Measurements from ENCODE around the gene GDF2. TPM values are rescaled to one million over a fixed set of nuclear protein-coding genes. Genes with fewer than 3 reads are reported as not detected.

Gene GDF2
- not detected for polyA plus RNA-seq (2013, experiment 1 of 2)
- polyA plus RNA-seq (2013, experiment 2 of 2), result not detected

GRCh38 chr10:47322300-47323061, at the start of gene GDF2:
TSS of gene GDF2 (plus strand) at chr10:47322454. CDS start at chr10:47322669, 215 bp downstream.
- H3K36me3 ChIP-seq (ENCODE audit: insufficient read depth, low read length), result no peaks in the 10 kb centered on the region
- H3K27me3 ChIP-seq (ENCODE audit: insufficient read depth, low read length), result no peaks in the 10 kb centered on the region; the same call in 1 of the 2 replicates
- H3K27ac ChIP-seq (ENCODE audit: low read depth, low read length), result no peak within 1 kb of the TSS
- no peaks in the 10 kb centered on the region for H3K9me3 ChIP-seq (ENCODE audit: insufficient read depth, low read depth, low read length)
- no peak within 1 kb of the TSS for H3K9ac ChIP-seq (ENCODE audit: low read depth, low read length)
- H3K4me1 ChIP-seq (ENCODE audit: insufficient read depth, low read length), result no peaks in the 10 kb centered on the region
- WGBS, result 94% methylated on average over 35 of the region's 35 CpGs
- no peak within 1 kb of the TSS for H3K4me3 ChIP-seq (ENCODE audit: low read length)

GRCh38 chr10:47276071-47276470, 46.2 kb upstream of the GDF2 start:
- Histone ChIP-seq H3K27ac (ENCODE audit: low read depth, low read length) (no peak overlapping the region), H3K4me1 (ENCODE audit: insufficient read depth, low read length) (no peaks in the 10 kb centered on the region), H3K4me3 (ENCODE audit: low read length) (no peak overlapping the region), H3K9ac (ENCODE audit: low read depth, low read length) (no peak overlapping the region), H3K27me3 (ENCODE audit: insufficient read depth, low read length) (no peaks in the 10 kb centered on the region), H3K36me3 (ENCODE audit: insufficient read depth, low read length) (no peaks in the 10 kb centered on the region), H3K9me3 (ENCODE audit: insufficient read depth, low read depth, low read length) (peaks cover 4% of the 10 kb centered on the region; the same call in 1 of the 2 replicates)
- 95% methylated on average over 2 of the region's 2 CpGs for WGBS

- Histone ChIP-seq H3K4me3 (ENCODE audit: low read length) (no peak overlapping the region), H3K9me3 (ENCODE audit: insufficient read depth, low read depth, low read length) (peaks cover 4% of the 10 kb centered on the region; the same call in 1 of the 2 replicates), H3K9ac (ENCODE audit: low read depth, low read length) (no peak overlapping the region), H3K27ac (ENCODE audit: low read depth, low read length) (no peak overlapping the region), H3K27me3 (ENCODE audit: insufficient read depth, low read length) (no peaks in the 10 kb centered on the region), H3K36me3 (ENCODE audit: insufficient read depth, low read length) (no peaks in the 10 kb centered on the region), H3K4me1 (ENCODE audit: insufficient read depth, low read length) (no peaks in the 10 kb centered on the region)
- 93% methylated on average over 11 of the region's 11 CpGs for WGBS
These were observed 45.5 kb upstream of the GDF2 start for GRCh38 chr10:47276576-47277351.

GRCh38 chr10:47277352-47278151, 44.7 kb upstream of the GDF2 start:
- Histone ChIP-seq H3K27me3 (ENCODE audit: insufficient read depth, low read length) (no peaks in the 10 kb centered on the region), H3K36me3 (ENCODE audit: insufficient read depth, low read length) (no peaks in the 10 kb centered on the region), H3K4me3 (ENCODE audit: low read length) (no peak overlapping the region), H3K9me3 (ENCODE audit: insufficient read depth, low read depth, low read length) (peaks cover 4% of the 10 kb centered on the region; the same call in 1 of the 2 replicates), H3K9ac (ENCODE audit: low read depth, low read length) (no peak overlapping the region), H3K4me1 (ENCODE audit: insufficient read depth, low read length) (no peaks in the 10 kb centered on the region), H3K27ac (ENCODE audit: low read depth, low read length) (no peak overlapping the region)
- WGBS, result 75% methylated on average over 7 of the region's 7 CpGs

- H3K9me3 ChIP-seq (ENCODE audit: insufficient read depth, low read depth, low read length), result peaks cover 4% of the 10 kb centered on the region; the same call in 1 of the 2 replicates
- H3K36me3 ChIP-seq (ENCODE audit: insufficient read depth, low read length), result no peaks in the 10 kb centered on the region
- no peak overlapping the region for H3K4me3 ChIP-seq (ENCODE audit: low read length)
- H3K4me1 ChIP-seq (ENCODE audit: insufficient read depth, low read length), result no peaks in the 10 kb centered on the region
- H3K9ac ChIP-seq (ENCODE audit: low read depth, low read length), result no peak overlapping the region
- 95% methylated on average over 15 of the region's 15 CpGs for WGBS
- H3K27ac ChIP-seq (ENCODE audit: low read depth, low read length), result no peak overlapping the region
- H3K27me3 ChIP-seq (ENCODE audit: insufficient read depth, low read length), result no peaks in the 10 kb centered on the region
These were observed 44.1 kb upstream of the GDF2 start for GRCh38 chr10:47278152-47278473.

- Histone ChIP-seq H3K9ac (ENCODE audit: low read depth, low read length) (no peak overlapping the region), H3K27me3 (ENCODE audit: insufficient read depth, low read length) (no peaks in the 10 kb centered on the region), H3K9me3 (ENCODE audit: insufficient read depth, low read depth, low read length) (no peaks in the 10 kb centered on the region), H3K36me3 (ENCODE audit: insufficient read depth, low read length) (no peaks in the 10 kb centered on the region), H3K4me3 (ENCODE audit: low read length) (no peak overlapping the region), H3K4me1 (ENCODE audit: insufficient read depth, low read length) (no peaks in the 10 kb centered on the region), H3K27ac (ENCODE audit: low read depth, low read length) (no peak overlapping the region)
- WGBS, result 92% methylated on average over 3 of the region's 3 CpGs
These were observed 43.5 kb upstream of the GDF2 start for GRCh38 chr10:47278720-47279119.

GRCh38 chr10:47279276-47279675, 43.0 kb upstream of the GDF2 start:
- Histone ChIP-seq H3K27me3 (ENCODE audit: insufficient read depth, low read length) (no peaks in the 10 kb centered on the region), H3K9me3 (ENCODE audit: insufficient read depth, low read depth, low read length) (no peaks in the 10 kb centered on the region), H3K4me3 (ENCODE audit: low read length) (no peak overlapping the region), H3K4me1 (ENCODE audit: insufficient read depth, low read length) (no peaks in the 10 kb centered on the region), H3K36me3 (ENCODE audit: insufficient read depth, low read length) (no peaks in the 10 kb centered on the region), H3K27ac (ENCODE audit: low read depth, low read length) (no peak overlapping the region), H3K9ac (ENCODE audit: low read depth, low read length) (no peak overlapping the region)
- 93% methylated on average over 2 of the region's 2 CpGs for WGBS

GRCh38 chr10:47282005-47282656, 40.1 kb upstream of the GDF2 start:
- Histone ChIP-seq H3K4me3 (ENCODE audit: low read length) (no peak overlapping the region), H3K27me3 (ENCODE audit: insufficient read depth, low read length) (no peaks in the 10 kb centered on the region), H3K4me1 (ENCODE audit: insufficient read depth, low read length) (no peaks in the 10 kb centered on the region), H3K9me3 (ENCODE audit: insufficient read depth, low read depth, low read length) (no peaks in the 10 kb centered on the region), H3K27ac (ENCODE audit: low read depth, low read length) (no peak overlapping the region), H3K36me3 (ENCODE audit: insufficient read depth, low read length) (no peaks in the 10 kb centered on the region), H3K9ac (ENCODE audit: low read depth, low read length) (no peak overlapping the region)
- 90% methylated on average over 6 of the region's 6 CpGs for WGBS

GRCh38 chr10:47282657-47283018, 39.6 kb upstream of the GDF2 start:
- Histone ChIP-seq H3K36me3 (ENCODE audit: insufficient read depth, low read length) (no peaks in the 10 kb centered on the region), H3K4me3 (ENCODE audit: low read length) (no peak overlapping the region), H3K27ac (ENCODE audit: low read depth, low read length) (no peak overlapping the region), H3K9ac (ENCODE audit: low read depth, low read length) (no peak overlapping the region), H3K9me3 (ENCODE audit: insufficient read depth, low read depth, low read length) (no peaks in the 10 kb centered on the region), H3K4me1 (ENCODE audit: insufficient read depth, low read length) (no peaks in the 10 kb centered on the region), H3K27me3 (ENCODE audit: insufficient read depth, low read length) (no peaks in the 10 kb centered on the region)
- WGBS, result 94% methylated on average over 4 of the region's 6 CpGs

- H3K9ac ChIP-seq (ENCODE audit: low read depth, low read length), result no peak overlapping the region
- no peaks in the 10 kb centered on the region for H3K27me3 ChIP-seq (ENCODE audit: insufficient read depth, low read length)
- no peak overlapping the region for H3K27ac ChIP-seq (ENCODE audit: low read depth, low read length)
- H3K36me3 ChIP-seq (ENCODE audit: insufficient read depth, low read length), result no peaks in the 10 kb centered on the region
- no peaks in the 10 kb centered on the region for H3K9me3 ChIP-seq (ENCODE audit: insufficient read depth, low read depth, low read length)
- H3K4me1 ChIP-seq (ENCODE audit: insufficient read depth, low read length), result no peaks in the 10 kb centered on the region
- no peak overlapping the region for H3K4me3 ChIP-seq (ENCODE audit: low read length)
- 94% methylated on average over 9 of the region's 9 CpGs for WGBS
These were observed 39.1 kb upstream of the GDF2 start for GRCh38 chr10:47283101-47283630.

All from HUES64 (cell line).